GM12865 (cell line): ENCODE data around the gene HSPA5.

Source experiments
- DNase-seq: peaks from one replicate; pipeline ENCODE4 v3.0.0; 2010; ENCODE audit warnings: low read depth
- H3K4me3 ChIP-seq: 2 replicates; pipeline ENCODE4 v1.5.1; 2011; ENCODE audit warnings: mild to moderate bottlenecking, low read depth, low read length, control low read depth
- CTCF ChIP-seq: IDR thresholded peaks from 2 replicates; pipeline ENCODE4 v1.5.1; 2011; ENCODE audit warnings: low read length, control low read depth, low read depth, inconsistent platforms; ENCODE audit not compliant: insufficient read depth; ENCODE audit errors: missing control alignments

Gene HSPA5

GRCh38 chr9:125258832-125259534 is 17.8 kb upstream of the HSPA5 start:
- DNase-seq: no peak
- H3K4me3 ChIP-seq: no peak overlapping the region
- no peak for TF ChIP-seq CTCF

- TF ChIP-seq CTCF: no peak
- H3K4me3 ChIP-seq: no peak overlapping the region
- DNase-seq: no peak
Observed at GRCh38 chr9:125258160-125258785, 17.1 kb upstream of the HSPA5 start.

GRCh38 chr9:125255781-125256391 is 14.7 kb upstream of the HSPA5 start:
- TF ChIP-seq CTCF: peak; percentile 36
- no peak for DNase-seq
- H3K4me3 ChIP-seq: no peak overlapping the region

GRCh38 chr9:125254231-125254630 is 13.1 kb upstream of the HSPA5 start:
- no peak for DNase-seq
- no peak overlapping the region for H3K4me3 ChIP-seq
- no peak for TF ChIP-seq CTCF

- TF ChIP-seq CTCF: no peak
- H3K4me3 ChIP-seq: no peak overlapping the region
- DNase-seq: no peak
Observed at GRCh38 chr9:125246261-125246667, 5.1 kb upstream of the HSPA5 start.

- no peak overlapping the region for H3K4me3 ChIP-seq
- TF ChIP-seq CTCF: no peak
- DNase-seq: no peak
Observed at GRCh38 chr9:125243792-125244260, 2.7 kb upstream of the HSPA5 start.
